ENCODE results near the gene PCDH12.

- peak; percentile 87 to 90 (median 88) for TF ChIP-seq CTCF (IDR thresholded peaks at IDR 0.05; ENCODE audit: control extremely low read depth in 1 of 3, insufficient read depth in 1 of 3, low read depth in 1 of 3, low read length in 3 of 3)
- TF ChIP-seq GABPA (IDR thresholded peaks at IDR 0.05; ENCODE audit: borderline replicate concordance, insufficient read depth, low read length): peak; percentile 60; the same call in 1 of the 2 replicates
- no peak for TF ChIP-seq CEBPB (IDR thresholded peaks at IDR 0.05; ENCODE audit: low read depth, low read length)
- peak in 1 of 2 experiments; percentile 52; a peak in 1 of 3 replicates for TF ChIP-seq POLR2A (IDR thresholded peaks at IDR 0.05; ENCODE audit: control extremely low read depth in 1 of 2, low read depth in 2 of 2, low read length in 2 of 2)
- TF ChIP-seq HDAC2 (IDR thresholded peaks at IDR 0.05; ENCODE audit: borderline replicate concordance in 1 of 2, low read depth in 2 of 2, low read length in 2 of 2): peak in 1 of 2 experiments; percentile 90; a peak in 1 of 4 replicates
- TF ChIP-seq NRF1 (IDR thresholded peaks at IDR 0.05; ENCODE audit: low read depth, low read length): peak; percentile 66
- peak; percentile 63 for TF ChIP-seq RBBP5 (IDR thresholded peaks at IDR 0.05; ENCODE audit: borderline replicate concordance, low read depth, low read length)
- peak; percentile 56; the same call in 1 of the 2 replicates for TF ChIP-seq MAX (IDR thresholded peaks at IDR 0.05)
- no peak for TF ChIP-seq EZH2 (IDR thresholded peaks at IDR 0.05; ENCODE audit: low read depth, low read length, severe bottlenecking)
- no peak for TF ChIP-seq ATF2 (IDR thresholded peaks at IDR 0.05; ENCODE audit: low read length)
- no peak for TF ChIP-seq GTF2F1 (IDR thresholded peaks at IDR 0.05; ENCODE audit: borderline replicate concordance, low read depth, low read length)
- TF ChIP-seq YY1 (IDR thresholded peaks at IDR 0.05; ENCODE audit: low read depth, low read length): 0 out of 2 replicates have a peak, but pooled peaks have one; percentile 35
Measured at GRCh38 chr5:141968914-141969608, 11.1 kb upstream of the PCDH12 start, which contains the start of gene RNF14.
